Measurements from ENCODE around the gene PTAR1. TPM values are rescaled to one million over a fixed set of nuclear protein-coding genes. Genes with fewer than 3 reads are reported as not detected.
"Not testable (repeated sequence)": the region's sequence is repeated elsewhere in the genome, so short reads cannot be mapped to it uniquely, and the experiment has no call there.

Gene PTAR1, protein sequence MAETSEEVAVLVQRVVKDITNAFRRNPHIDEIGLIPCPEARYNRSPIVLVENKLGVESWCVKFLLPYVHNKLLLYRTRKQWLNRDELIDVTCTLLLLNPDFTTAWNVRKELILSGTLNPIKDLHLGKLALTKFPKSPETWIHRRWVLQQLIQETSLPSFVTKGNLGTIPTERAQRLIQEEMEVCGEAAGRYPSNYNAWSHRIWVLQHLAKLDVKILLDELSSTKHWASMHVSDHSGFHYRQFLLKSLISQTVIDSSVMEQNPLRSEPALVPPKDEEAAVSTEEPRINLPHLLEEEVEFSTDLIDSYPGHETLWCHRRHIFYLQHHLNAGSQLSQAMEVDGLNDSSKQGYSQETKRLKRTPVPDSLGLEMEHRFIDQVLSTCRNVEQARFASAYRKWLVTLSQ
- 10 to 100 TPM; 35.2 to 37.1 TPM for total RNA-seq

GRCh38 chr9:69759421-69760277, at the start of gene PTAR1:
TSS of gene PTAR1 (minus strand) at chr9:69760011. CDS start at chr9:69759938, 73 bp downstream.
- Mint-ChIP-seq H3K36me3 (ENCODE audit: low read depth) (peaks cover 20% of the 10 kb centered on the region), H3K4me3 (peak within 1 kb of the TSS; percentile 94), H3K27ac (peak within 1 kb of the TSS; percentile 94), H3K4me1 (peaks cover 27% of the 10 kb centered on the region), H3K9me3 (ENCODE audit: low read depth) (no peaks in the 10 kb centered on the region), H3K27me3 (no peaks in the 10 kb centered on the region)
- intact Hi-C loops (cut with DNase I, micrococcal nuclease) = loop anchor here (1.0 to 10.0 kb wide), 6 partner anchors 61 to 725 kb away; partner anchors contain the start of genes APBA1 (in 2 of the 2), CFAP95 (in 1 of the 2), FXN (in 1 of the 2) and SMC5 (in 1 of the 2)
- ATAC-seq = peak; percentile 87
- POLR2A ChIA-PET = interaction anchor here (1.6 kb wide), 1 partner anchor 11 kb away, joined by 4 read pairs; no protein-coding TSS in a partner anchor
- CTCF ChIA-PET = interaction anchor here (0.9 to 1.0 kb wide), 2 partner anchors 12 to 86 kb away, joined by 3 to 5 read pairs; no protein-coding TSS in a partner anchor
- peak; percentile 95 for DNase-seq

GRCh38 chr9:69809304-69809863, 49.6 kb upstream of the PTAR1 start:
- ChIA-PET POLR2A (no interaction called here), CTCF (interaction anchor here (0.6 to 1.4 kb wide), 8 partner anchors 9 to 206 kb away, joined by 3 to 6 read pairs (median 3); no protein-coding TSS in a partner anchor)
- H3K4me3 Mint-ChIP-seq = no peak overlapping the region
- peaks cover 2% of the 10 kb centered on the region for H3K27me3 Mint-ChIP-seq
- H3K4me1 Mint-ChIP-seq = peaks cover 4% of the 10 kb centered on the region
- no peak overlapping the region for H3K27ac Mint-ChIP-seq
- intact Hi-C loops (cut with DNase I, micrococcal nuclease) = loop anchor here (1.0 to 2.0 kb wide), 4 partner anchors 22 to 110 kb away; no protein-coding TSS in a partner anchor
- H3K36me3 Mint-ChIP-seq (ENCODE audit: low read depth) = no peaks in the 10 kb centered on the region
- ATAC-seq (peak; percentile 65), DNase-seq (peak; percentile 55)
- no peaks in the 10 kb centered on the region for H3K9me3 Mint-ChIP-seq (ENCODE audit: low read depth)

GRCh38 chr9:69806627-69807026, 46.8 kb upstream of the PTAR1 start:
- ChIA-PET CTCF (no interaction called here), POLR2A (no interaction called here)
- Mint-ChIP-seq H3K4me3 (no peak overlapping the region), H3K9me3 (ENCODE audit: low read depth) (no peaks in the 10 kb centered on the region), H3K27ac (no peak overlapping the region), H3K27me3 (peaks cover 7% of the 10 kb centered on the region), H3K4me1 (peaks cover 4% of the 10 kb centered on the region), H3K36me3 (ENCODE audit: low read depth) (no peaks in the 10 kb centered on the region)
- DNase-seq = no peak
- intact Hi-C loops (cut with DNase I, micrococcal nuclease) = no loop called here
- no peak for ATAC-seq

- CTCF ChIA-PET = interaction anchor here (1.2 kb wide), 1 partner anchor 29 kb away, joined by 3 read pairs; no protein-coding TSS in a partner anchor
- Mint-ChIP-seq H3K27ac (no peak overlapping the region), H3K36me3 (ENCODE audit: low read depth) (no peaks in the 10 kb centered on the region), H3K4me1 (peaks cover 4% of the 10 kb centered on the region), H3K27me3 (peaks cover 7% of the 10 kb centered on the region), H3K9me3 (ENCODE audit: low read depth) (no peaks in the 10 kb centered on the region), H3K4me3 (no peak overlapping the region)
- ATAC-seq (no peak), DNase-seq (no peak)
- intact Hi-C loops (cut with DNase I, micrococcal nuclease) = no loop called here
- POLR2A ChIA-PET = interaction anchor here (0.6 kb wide), 1 partner anchor 13 kb away, joined by 6 read pairs; no protein-coding TSS in a partner anchor
Measured at GRCh38 chr9:69805962-69806515, 46.2 kb upstream of the PTAR1 start.

DNA sequence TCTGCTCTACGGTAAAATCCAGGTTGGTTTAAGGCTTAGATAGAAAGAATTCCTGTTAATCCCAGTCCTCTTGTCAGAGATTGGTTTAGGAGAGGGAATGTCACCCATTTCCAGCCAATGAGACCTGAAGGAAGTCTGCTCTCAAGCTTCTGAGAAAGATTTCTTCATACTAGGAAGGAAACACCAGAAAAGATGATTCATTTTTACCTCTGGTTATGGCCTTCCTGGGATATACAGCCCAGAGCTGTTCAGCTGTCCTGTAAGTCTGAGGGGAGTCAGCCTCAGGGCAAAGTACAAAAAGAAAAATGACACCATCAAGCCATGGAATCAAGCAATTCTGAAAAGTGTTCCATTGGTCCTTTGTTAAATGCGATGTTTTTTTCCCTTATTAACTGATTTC, 42.2 kb upstream of the PTAR1 start:
- H3K4me1 Mint-ChIP-seq = no peaks in the 10 kb centered on the region
- POLR2A ChIA-PET = interaction anchor here (0.5 kb wide), 1 partner anchor 598 kb away, joined by 3 read pairs; no protein-coding TSS in a partner anchor
- H3K36me3 Mint-ChIP-seq (ENCODE audit: low read depth) = no peaks in the 10 kb centered on the region
- DNase-seq = no peak
- intact Hi-C loops (cut with DNase I, micrococcal nuclease) = no loop called here
- CTCF ChIA-PET = no interaction called here
- no peak for ATAC-seq
- H3K4me3 Mint-ChIP-seq = no peak overlapping the region
- H3K9me3 Mint-ChIP-seq (ENCODE audit: low read depth) = no peaks in the 10 kb centered on the region
- H3K27ac Mint-ChIP-seq = no peak overlapping the region
- peaks cover 8% of the 10 kb centered on the region for H3K27me3 Mint-ChIP-seq

GRCh38 chr9:69800027-69800426, 40.2 kb upstream of the PTAR1 start:
- H3K4me3 Mint-ChIP-seq; H3K36me3 Mint-ChIP-seq (ENCODE audit: low read depth); H3K27ac Mint-ChIP-seq; H3K4me1 Mint-ChIP-seq; DNase-seq; intact Hi-C loops (cut with DNase I, micrococcal nuclease); CTCF ChIA-PET; POLR2A ChIA-PET; ATAC-seq; H3K9me3 Mint-ChIP-seq (ENCODE audit: low read depth); H3K27me3 Mint-ChIP-seq: not testable (repeated sequence)

- intact Hi-C loops (cut with DNase I, micrococcal nuclease); H3K9me3 Mint-ChIP-seq (ENCODE audit: low read depth); POLR2A ChIA-PET; DNase-seq; ATAC-seq; H3K36me3 Mint-ChIP-seq (ENCODE audit: low read depth); H3K4me3 Mint-ChIP-seq; H3K4me1 Mint-ChIP-seq; H3K27me3 Mint-ChIP-seq; H3K27ac Mint-ChIP-seq: not testable (repeated sequence)
- CTCF ChIA-PET = interaction anchor here (1.8 kb wide), 1 partner anchor 9 kb away, joined by 7 read pairs; no protein-coding TSS in a partner anchor
Measured at GRCh38 chr9:69799521-69799920, 39.7 kb upstream of the PTAR1 start.

DNA sequence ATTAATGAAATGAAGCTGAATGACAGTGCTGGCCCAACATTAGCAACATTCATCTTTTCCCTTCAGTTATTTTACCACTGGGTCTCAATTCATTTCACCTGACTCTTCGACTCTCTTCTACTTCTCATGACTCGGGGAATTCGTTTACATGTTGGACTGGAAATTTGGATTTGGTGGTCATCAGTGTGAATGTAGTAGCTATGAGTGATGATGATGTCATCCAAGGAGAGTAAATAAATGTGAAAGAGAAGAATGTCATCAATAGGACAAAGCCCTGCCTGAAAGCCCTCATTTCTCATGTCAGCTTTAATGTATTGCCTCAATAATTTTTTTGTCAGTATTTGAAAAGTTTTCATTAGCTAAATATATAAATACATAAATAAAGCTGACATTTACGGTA, 38.9 kb upstream of the PTAR1 start:
- no peaks in the 10 kb centered on the region for H3K36me3 Mint-ChIP-seq (ENCODE audit: low read depth)
- CTCF ChIA-PET = interaction anchor here (0.8 to 1.8 kb wide), 2 partner anchors 9 to 313 kb away, joined by 4 to 7 read pairs; no protein-coding TSS in a partner anchor
- H3K27me3 Mint-ChIP-seq = peaks cover 7% of the 10 kb centered on the region
- no peaks in the 10 kb centered on the region for H3K4me1 Mint-ChIP-seq
- DNase-seq (no peak), ATAC-seq (no peak)
- no peaks in the 10 kb centered on the region for H3K9me3 Mint-ChIP-seq (ENCODE audit: low read depth)
- no peak overlapping the region for H3K4me3 Mint-ChIP-seq
- no peak overlapping the region for H3K27ac Mint-ChIP-seq
- POLR2A ChIA-PET = no interaction called here
- intact Hi-C loops (cut with DNase I, micrococcal nuclease) = no loop called here

DNA sequence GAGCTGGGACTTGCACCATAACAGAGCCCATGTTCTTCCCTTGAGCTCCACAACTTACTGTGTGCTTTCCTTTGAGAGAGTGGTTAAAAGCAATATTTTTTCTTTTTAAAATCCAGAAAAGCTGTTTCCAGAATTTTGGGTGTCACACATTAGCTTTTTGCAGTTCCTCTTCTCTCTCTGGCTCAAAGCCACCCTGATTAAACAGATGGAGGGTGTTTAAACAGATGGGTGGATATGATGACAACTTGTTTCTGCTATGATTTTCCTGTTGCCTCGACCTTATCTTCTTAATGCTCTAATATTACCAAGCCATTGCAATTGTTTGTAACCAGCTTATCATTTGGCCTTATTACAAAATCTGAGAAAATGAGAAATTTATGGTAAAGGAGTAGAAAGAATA, 37.9 kb upstream of the PTAR1 start:
- DNase-seq (no peak), ATAC-seq (no peak)
- H3K36me3 Mint-ChIP-seq (ENCODE audit: low read depth) = no peaks in the 10 kb centered on the region
- intact Hi-C loops (cut with DNase I, micrococcal nuclease) = no loop called here
- CTCF ChIA-PET = interaction anchor here (1.8 kb wide), 1 partner anchor 10 kb away, joined by 7 read pairs; no protein-coding TSS in a partner anchor
- peaks cover 6% of the 10 kb centered on the region for H3K27me3 Mint-ChIP-seq
- H3K4me1 Mint-ChIP-seq = no peaks in the 10 kb centered on the region
- H3K9me3 Mint-ChIP-seq (ENCODE audit: low read depth) = no peaks in the 10 kb centered on the region
- POLR2A ChIA-PET = interaction anchor here (0.6 kb wide), 1 partner anchor 9 kb away, joined by 4 read pairs; no protein-coding TSS in a partner anchor
- H3K4me3 Mint-ChIP-seq = no peak overlapping the region
- H3K27ac Mint-ChIP-seq = no peak overlapping the region

DNA sequence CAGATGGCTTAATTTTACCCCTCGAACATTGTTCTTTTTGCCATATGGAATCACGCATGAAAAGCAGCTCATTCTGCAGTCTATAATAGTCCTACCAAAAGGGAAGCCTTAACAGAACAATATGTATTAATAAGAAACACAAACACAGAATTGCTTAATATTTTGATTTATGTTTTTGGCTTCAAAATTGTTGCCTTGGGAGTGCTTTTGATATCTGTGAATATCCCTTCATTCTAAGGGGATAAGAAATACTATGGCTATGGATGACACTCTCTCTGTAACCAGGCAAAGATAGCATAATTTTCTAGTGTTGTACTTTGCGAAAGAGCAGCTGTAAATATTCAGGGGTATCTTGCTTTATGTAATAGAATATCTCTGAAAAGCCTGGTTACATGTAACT, 34.5 kb upstream of the PTAR1 start:
- Mint-ChIP-seq H3K4me1 (no peaks in the 10 kb centered on the region), H3K27me3 (peaks cover 13% of the 10 kb centered on the region), H3K36me3 (ENCODE audit: low read depth) (no peaks in the 10 kb centered on the region), H3K27ac (no peak overlapping the region), H3K9me3 (ENCODE audit: low read depth) (no peaks in the 10 kb centered on the region), H3K4me3 (no peak overlapping the region)
- POLR2A ChIA-PET = no interaction called here
- CTCF ChIA-PET = interaction anchor here (0.9 kb wide), 1 partner anchor 19 kb away, joined by 3 read pairs; no protein-coding TSS in a partner anchor
- intact Hi-C loops (cut with DNase I, micrococcal nuclease) = no loop called here
- ATAC-seq = no peak
- DNase-seq = no peak

DNA sequence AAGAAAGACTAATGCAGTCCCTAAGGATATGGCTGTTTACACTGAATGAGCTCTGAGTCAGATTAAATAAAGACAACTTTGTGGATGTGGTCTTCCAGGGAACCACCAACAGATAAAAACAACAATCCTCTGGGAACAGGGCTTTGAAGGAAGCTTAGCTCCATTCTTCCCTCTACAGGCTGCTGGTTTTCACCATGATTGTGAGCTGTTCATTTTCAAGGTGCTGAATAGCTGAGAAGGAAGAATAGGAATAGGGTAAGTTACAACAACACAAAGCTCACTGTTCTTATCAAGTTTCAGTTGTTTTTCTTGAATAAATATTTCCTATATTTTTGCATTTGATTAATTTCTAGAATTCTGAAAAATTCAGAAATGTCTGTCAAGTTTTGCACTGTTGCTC, 25.9 kb upstream of the PTAR1 start:
- intact Hi-C loops (cut with DNase I, micrococcal nuclease) = no loop called here
- CTCF ChIA-PET = interaction anchor here (0.9 kb wide), 1 partner anchor 14 kb away, joined by 3 read pairs; no protein-coding TSS in a partner anchor
- no peak overlapping the region for H3K27ac Mint-ChIP-seq
- no peaks in the 10 kb centered on the region for H3K36me3 Mint-ChIP-seq (ENCODE audit: low read depth)
- H3K9me3 Mint-ChIP-seq (ENCODE audit: low read depth) = no peaks in the 10 kb centered on the region
- DNase-seq = no peak
- H3K27me3 Mint-ChIP-seq = peaks cover 6% of the 10 kb centered on the region
- POLR2A ChIA-PET = no interaction called here
- no peaks in the 10 kb centered on the region for H3K4me1 Mint-ChIP-seq
- no peak for ATAC-seq
- no peak overlapping the region for H3K4me3 Mint-ChIP-seq
